NCI-H446 (cell line): ENCODE results near the gene SACM1L.
"Not testable (repeated sequence)": the region's sequence is repeated elsewhere in the genome, so short reads cannot be mapped to it uniquely, and the experiment has no call there.

Experiments
- DNase-seq, 2 experiments: peaks; one replicate each; lab custom pipeline; 2025; lab: John Stamatoyannopoulos, UW

SACM1L gene

DNA sequence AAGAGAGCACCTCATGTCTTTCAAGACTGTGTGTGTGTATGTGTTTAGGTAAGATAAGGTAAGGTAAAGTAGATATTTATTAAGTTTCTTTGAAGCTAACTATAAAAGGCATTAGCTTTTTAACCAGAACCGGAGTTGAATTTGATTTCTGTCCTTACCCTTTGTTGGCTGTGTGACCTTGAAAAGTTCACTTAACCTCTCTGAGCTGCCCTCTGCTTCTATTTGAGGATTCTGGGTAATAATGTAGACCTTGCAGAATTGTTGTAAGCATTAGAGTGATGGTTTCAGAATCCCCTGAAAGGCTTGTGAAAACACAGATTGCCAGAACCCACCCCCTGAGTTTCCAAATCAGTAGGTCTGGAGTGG, 21.6 kb upstream of the SACM1L start:
- DNase-seq, result no peak

- DNase-seq, result no peak
Observed at GRCh38 chr3:45670436-45670835, 18.8 kb upstream of the SACM1L start.

DNA sequence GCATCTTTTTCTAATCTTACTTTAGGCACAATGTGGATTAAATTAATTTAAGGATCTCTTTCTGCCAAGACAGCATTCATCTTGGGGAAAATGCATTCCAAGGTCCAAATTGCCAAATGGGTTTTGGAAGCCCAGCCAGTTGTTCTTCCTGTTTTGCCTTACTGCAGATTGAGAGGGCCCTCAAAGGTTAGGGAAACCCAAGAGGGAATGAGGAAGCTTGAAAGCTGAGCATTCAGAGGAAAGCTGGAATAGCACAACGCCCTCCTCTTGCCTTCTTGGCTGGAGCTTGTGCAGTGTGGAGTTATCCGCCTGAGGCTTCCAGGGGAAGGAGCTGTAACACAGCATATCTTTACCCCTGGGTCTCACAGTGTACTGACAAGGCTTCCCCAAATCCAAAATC, 18.2 kb upstream of the SACM1L start:
- DNase-seq, result no peak

- no peak for DNase-seq
Observed at GRCh38 chr3:45673273-45673672, 15.9 kb upstream of the SACM1L start.

DNA sequence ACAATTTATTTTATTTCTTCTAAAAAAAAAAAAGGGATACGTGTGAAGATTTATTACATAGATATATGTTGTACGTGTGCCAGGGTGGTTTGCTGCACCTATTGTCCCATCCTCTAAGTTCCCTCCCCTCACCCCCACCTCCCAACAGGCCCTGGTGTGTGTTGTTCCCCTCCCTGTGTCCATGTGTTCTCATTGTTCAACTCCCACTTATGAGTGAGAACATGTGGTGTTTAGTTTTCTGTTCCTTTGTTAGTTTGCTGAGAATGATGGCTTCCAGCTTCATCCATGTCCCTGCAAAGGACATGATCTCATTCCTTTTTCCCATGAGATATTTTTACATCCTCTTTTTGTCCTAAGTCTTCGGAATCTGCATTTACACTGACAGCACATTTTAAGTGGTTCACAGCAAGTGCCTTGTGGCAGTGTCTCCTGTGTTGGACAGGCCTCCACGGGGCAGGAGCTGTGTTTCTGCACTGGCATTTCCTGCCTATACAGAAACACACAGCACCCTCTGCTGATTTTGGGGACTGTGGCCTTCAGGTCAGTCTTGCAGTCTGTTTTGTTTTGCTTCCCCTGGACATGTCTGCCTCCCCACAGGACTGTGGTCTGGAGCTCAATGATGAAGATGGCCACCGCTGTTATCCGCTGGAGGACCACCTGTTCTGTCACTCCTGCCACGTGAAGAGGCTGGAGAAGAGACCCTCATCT, 12.7 kb upstream of the SACM1L start:
- DNase-seq, result no peak

GRCh38 chr3:45677033-45677446, 12.2 kb upstream of the SACM1L start:
- DNase-seq, result no peak

- no peak for DNase-seq
Observed at GRCh38 chr3:45677841-45678240, 11.4 kb upstream of the SACM1L start.

DNA sequence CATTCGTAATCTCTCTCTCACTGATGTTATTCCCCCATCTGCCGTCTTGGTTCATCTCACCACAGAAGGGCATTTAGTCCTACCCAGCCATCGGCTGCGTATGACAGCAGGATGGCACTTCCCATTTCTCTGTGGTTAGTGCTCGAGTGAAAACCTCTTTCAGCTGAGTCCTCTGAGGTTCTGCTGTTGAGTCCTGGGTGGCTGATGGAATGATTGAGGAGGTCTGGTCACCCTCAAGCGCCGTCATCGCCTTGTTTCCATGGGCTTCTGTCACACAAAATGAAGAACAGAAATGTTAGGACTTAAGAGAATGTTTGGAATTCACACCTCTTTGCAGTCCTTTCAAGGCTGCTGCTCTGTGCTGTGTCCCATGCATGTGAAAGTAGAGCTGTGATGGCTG, 9.4 kb upstream of the SACM1L start:
- DNase-seq, result no peak

DNA sequence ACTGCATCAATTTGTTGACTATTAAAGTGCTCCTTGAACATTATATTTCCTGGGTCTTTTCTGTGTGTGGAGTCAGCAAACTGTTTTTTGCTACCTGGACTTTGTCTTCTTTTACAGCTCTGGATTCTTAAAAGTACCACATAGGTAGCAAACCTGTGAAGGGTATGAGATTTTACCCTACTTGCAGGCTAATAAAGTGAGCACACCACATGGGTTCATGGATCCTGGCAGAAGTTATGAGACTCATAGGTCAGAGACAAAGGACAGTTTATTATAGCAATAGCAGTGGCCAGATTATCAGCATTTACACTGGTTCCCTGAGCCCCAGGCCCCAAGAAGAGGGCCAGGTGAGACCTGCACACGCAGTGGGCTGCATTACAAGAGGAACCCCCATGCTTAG, 8.0 kb upstream of the SACM1L start:
- DNase-seq, result no peak

GRCh38 chr3:45681846-45682245, 7.3 kb upstream of the SACM1L start:
- no peak for DNase-seq

DNA sequence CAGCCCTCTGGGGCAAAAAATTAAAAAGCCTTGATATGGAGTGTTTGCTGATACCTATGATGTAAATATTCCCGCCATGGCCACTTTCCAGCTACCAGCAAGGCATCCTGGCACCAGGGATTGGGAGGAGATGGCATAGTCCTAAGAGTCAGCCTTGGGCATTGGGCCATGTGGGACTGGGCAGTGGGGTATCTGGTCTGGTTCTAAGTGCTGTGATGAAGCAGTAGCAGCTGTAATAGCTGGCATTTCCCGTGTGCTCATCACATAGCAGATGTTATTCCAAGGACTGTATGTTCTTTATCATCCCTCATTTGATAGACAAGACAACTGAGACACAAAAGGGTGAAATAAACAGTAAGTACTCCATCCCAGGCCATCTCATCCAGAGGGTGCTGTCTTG, 6.9 kb upstream of the SACM1L start:
- no peak for DNase-seq

- DNase-seq, result no peak
Observed at GRCh38 chr3:45682786-45683185, 6.4 kb upstream of the SACM1L start.

- DNase-seq, result no peak
Observed at GRCh38 chr3:45683417-45684326, 5.5 kb upstream of the SACM1L start.

- DNase-seq, result no peak
Observed at GRCh38 chr3:45684327-45684892, 4.8 kb upstream of the SACM1L start.

GRCh38 chr3:45685722-45686121, 3.5 kb upstream of the SACM1L start:
- DNase-seq, result not testable (repeated sequence)

DNA sequence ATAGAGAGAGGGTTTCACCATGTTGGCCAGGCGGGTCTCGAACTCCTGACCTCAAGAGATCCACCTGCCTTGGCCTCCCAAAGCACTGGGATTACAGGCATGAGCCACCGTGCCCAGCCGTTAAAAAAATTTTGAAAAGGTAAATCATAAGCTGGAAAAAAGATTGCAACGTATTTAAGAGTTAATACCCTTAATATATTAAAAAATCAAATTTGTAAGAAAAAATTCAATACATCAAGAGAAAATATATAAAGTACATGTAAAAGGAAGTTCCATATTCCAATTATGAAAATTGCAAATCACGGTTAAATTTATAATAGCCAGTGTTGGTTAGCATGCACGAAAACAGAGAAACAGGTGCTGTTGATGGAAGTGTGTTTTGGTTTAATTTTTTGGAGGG, 2.3 kb upstream of the SACM1L start:
- DNase-seq, result no peak

GRCh38 chr3:45687828-45688193, 1.4 kb upstream of the SACM1L start:
- no peak for DNase-seq

DNA sequence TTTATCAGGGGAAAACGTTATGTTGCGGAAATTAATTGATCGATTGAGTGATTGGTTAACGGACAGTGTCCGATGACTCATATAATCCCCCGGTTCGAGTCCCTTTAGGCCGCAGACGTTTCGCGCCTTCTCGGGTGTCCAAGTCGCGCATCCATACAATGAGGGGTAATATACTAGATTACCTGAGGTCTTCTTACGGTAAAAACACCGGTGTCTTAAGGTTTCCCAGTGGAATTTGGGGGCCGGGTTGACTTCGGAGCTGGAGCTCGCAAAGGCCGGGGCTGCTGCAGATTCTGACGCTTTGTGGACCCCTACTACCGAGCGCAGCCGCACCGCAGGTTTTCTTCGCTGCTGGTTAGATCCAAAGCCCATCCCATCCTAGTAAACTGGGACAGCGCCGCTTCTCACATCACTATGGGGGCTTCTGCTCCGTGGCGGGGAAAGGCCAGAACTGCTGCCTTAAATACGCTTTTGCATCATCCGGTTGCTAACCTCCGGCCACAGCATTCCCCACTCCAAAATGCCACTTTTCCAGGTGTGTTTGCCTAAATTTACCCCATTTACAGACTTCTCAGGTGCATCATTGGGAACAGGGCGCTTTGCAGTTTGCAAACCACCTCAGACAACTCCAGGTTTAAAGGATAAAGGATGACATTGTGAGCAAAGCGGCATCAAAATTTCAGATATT, 858 bp upstream of the SACM1L start:
- DNase-seq, result peak in 1 of 2 experiments; percentile 55

DNA sequence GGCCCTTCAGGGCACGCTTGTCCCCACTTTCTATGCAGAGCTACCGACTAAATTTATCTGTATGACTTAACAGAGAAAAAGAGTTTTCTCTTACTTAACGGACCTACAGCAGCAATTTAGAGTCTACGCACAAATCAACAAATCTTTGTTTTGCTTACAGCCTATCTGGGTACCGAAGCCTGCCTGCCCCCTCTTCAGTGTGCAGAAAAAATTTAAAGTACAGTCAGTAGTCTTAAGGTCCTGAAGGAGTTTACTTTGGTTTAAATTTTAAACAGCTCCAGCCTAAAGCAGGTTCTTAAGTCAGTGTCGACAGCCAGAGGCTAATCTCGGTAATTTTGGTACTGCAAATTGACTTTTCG, 570 bp downstream of the SACM1L start:
- no peak for DNase-seq

- DNase-seq, result no peak
Observed at GRCh38 chr3:45690336-45691035, 1.3 kb downstream of the SACM1L start.

- DNase-seq, result no peak
Observed at GRCh38 chr3:45691842-45692241, 2.6 kb downstream of the SACM1L start.

GRCh38 chr3:45692866-45693265, 3.7 kb downstream of the SACM1L start:
- no peak for DNase-seq
